ENCODE measurements around the gene TRIM6. TPM values are rescaled to one million over a fixed set of nuclear protein-coding genes. Genes with fewer than 3 reads are reported as not detected.
"Not testable (repeated sequence)": the region's sequence is repeated elsewhere in the genome, so short reads cannot be mapped to it uniquely, and the experiment has no call there.

The TRIM6 gene
- total RNA-seq, 1 donor from 2014 or later: 0.64 TPM

DNA sequence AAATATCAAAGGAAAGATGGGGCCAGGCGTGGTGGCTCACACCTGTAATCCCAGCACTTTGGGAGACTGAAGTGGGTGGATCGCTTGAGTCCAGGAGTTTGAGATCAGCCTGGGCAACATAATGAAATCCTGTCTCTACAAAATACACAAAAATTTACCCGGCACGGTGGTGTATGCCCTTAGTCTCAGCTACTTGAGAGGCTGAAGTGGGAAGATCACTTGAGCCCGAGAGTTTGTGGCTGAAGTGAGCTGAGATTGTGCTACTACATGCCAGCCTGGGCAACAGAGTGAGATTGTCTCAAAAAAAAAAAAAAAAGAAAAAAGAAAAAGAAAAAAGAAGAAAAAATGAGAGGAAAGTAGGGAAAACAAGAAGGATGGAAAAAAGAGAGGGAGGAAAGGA lies 3.8 kb upstream of the TRIM6 start:
- no peaks in the 10 kb centered on the region for H3K4me1 Mint-ChIP-seq (ENCODE audit: low read depth, unreplicated experiment)
- peaks cover 5% of the 10 kb centered on the region for H3K36me3 Mint-ChIP-seq (ENCODE audit: unreplicated experiment)
- no peak overlapping the region for H3K27ac Mint-ChIP-seq (ENCODE audit: unreplicated experiment)
- TF ChIP-seq, protein P1, sequence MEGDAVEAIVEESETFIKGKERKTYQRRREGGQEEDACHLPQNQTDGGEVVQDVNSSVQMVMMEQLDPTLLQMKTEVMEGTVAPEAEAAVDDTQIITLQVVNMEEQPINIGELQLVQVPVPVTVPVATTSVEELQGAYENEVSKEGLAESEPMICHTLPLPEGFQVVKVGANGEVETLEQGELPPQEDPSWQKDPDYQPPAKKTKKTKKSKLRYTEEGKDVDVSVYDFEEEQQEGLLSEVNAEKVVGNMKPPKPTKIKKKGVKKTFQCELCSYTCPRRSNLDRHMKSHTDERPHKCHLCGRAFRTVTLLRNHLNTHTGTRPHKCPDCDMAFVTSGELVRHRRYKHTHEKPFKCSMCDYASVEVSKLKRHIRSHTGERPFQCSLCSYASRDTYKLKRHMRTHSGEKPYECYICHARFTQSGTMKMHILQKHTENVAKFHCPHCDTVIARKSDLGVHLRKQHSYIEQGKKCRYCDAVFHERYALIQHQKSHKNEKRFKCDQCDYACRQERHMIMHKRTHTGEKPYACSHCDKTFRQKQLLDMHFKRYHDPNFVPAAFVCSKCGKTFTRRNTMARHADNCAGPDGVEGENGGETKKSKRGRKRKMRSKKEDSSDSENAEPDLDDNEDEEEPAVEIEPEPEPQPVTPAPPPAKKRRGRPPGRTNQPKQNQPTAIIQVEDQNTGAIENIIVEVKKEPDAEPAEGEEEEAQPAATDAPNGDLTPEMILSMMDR (IDR thresholded peaks at IDR 0.05; ENCODE audit: partially characterized antibody, unreplicated experiment): no peak
- no peak for DNase-seq
- no peak overlapping the region for H3K4me3 Mint-ChIP-seq (ENCODE audit: unreplicated experiment)
- H3K9me3 Mint-ChIP-seq (ENCODE audit: unreplicated experiment): peaks cover 3% of the 10 kb centered on the region
- H3K27me3 Mint-ChIP-seq (ENCODE audit: unreplicated experiment): peaks cover 6% of the 10 kb centered on the region

DNA sequence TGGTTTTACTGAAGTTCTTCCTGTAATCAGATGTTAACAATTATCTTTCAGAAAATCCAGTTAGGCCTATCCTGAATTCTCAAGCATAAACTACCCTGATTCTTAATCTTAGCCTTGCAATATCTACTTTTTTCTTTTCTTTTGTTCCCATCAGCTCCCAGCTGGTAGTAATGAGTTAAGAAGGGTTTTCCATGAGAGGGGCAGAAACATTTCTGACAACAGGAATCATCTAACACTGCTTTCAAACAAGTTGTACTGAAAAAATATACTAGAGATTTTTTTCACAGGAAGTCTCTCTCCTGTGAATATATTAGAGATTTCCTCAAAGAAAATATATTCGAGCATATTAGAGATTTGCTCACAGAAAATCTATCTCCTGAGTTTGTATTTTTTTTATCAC lies 3.3 kb upstream of the TRIM6 start:
- H3K4me1 Mint-ChIP-seq (ENCODE audit: low read depth, unreplicated experiment): no peaks in the 10 kb centered on the region
- peaks cover 5% of the 10 kb centered on the region for H3K36me3 Mint-ChIP-seq (ENCODE audit: unreplicated experiment)
- peaks cover 3% of the 10 kb centered on the region for H3K9me3 Mint-ChIP-seq (ENCODE audit: unreplicated experiment)
- H3K27ac Mint-ChIP-seq (ENCODE audit: unreplicated experiment): no peak overlapping the region
- TF ChIP-seq, protein P1 (IDR thresholded peaks at IDR 0.05; ENCODE audit: partially characterized antibody, unreplicated experiment): no peak
- H3K27me3 Mint-ChIP-seq (ENCODE audit: unreplicated experiment): peaks cover 5% of the 10 kb centered on the region
- DNase-seq: no peak
- H3K4me3 Mint-ChIP-seq (ENCODE audit: unreplicated experiment): no peak overlapping the region

DNA sequence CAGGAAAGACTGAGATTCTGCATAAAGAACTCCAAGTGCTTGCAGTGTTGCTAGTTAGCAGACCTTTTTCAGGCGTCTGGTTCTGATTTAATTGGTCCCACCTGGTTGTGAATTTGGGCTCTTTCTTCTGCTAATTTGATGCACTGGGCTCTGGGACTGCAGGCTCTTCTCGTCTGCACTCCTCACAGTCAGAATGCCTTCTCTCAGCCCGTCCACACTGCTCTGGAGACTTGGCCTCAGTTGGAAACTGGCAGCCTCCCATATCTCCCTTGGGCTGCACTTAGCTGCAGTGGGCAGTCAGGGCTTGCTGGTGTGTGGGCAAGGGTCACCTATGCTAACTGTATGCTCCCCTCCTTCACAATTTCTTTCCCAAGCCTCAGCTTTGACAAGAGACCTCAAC lies 1.5 kb downstream of the TRIM6 start:
- H3K36me3 Mint-ChIP-seq (ENCODE audit: unreplicated experiment): no peaks in the 10 kb centered on the region
- TF ChIP-seq, protein P1 (IDR thresholded peaks at IDR 0.05; ENCODE audit: partially characterized antibody, unreplicated experiment): no peak
- no peak overlapping the region for H3K27ac Mint-ChIP-seq (ENCODE audit: unreplicated experiment)
- H3K4me3 Mint-ChIP-seq (ENCODE audit: unreplicated experiment): no peak overlapping the region
- H3K27me3 Mint-ChIP-seq (ENCODE audit: unreplicated experiment): peaks cover 3% of the 10 kb centered on the region
- no peaks in the 10 kb centered on the region for H3K9me3 Mint-ChIP-seq (ENCODE audit: unreplicated experiment)
- DNase-seq: no peak
- H3K4me1 Mint-ChIP-seq (ENCODE audit: low read depth, unreplicated experiment): no peaks in the 10 kb centered on the region

DNA sequence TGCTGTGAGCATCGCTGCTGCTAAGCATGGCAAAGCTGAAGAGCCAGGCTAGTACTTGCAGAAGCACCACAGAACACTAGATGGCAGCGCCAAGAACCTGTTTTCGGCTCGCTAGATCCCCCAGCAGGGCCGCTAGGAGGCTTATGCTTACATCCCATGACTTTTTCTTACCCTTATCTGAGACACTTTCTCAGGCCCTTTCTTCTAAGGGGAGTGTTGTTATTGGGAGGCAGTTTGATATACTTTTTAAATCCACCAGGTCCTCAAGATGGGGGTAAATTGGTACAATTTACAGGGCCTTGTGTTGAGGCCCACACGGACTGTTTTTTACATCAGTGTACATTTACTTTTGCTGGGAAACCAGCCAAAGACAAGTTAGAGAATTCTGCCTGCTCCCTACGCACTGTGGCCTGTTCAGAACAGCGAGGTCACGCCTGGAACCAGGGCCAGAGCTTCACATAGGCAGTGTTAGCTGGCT lies 4.0 kb downstream of the TRIM6 start:
- H3K4me1 Mint-ChIP-seq (ENCODE audit: low read depth, unreplicated experiment): no peaks in the 10 kb centered on the region
- H3K27me3 Mint-ChIP-seq (ENCODE audit: unreplicated experiment): peaks cover 4% of the 10 kb centered on the region
- no peak overlapping the region for H3K4me3 Mint-ChIP-seq (ENCODE audit: unreplicated experiment)
- no peak overlapping the region for H3K27ac Mint-ChIP-seq (ENCODE audit: unreplicated experiment)
- no peaks in the 10 kb centered on the region for H3K9me3 Mint-ChIP-seq (ENCODE audit: unreplicated experiment)
- TF ChIP-seq, protein P1 (IDR thresholded peaks at IDR 0.05; ENCODE audit: partially characterized antibody, unreplicated experiment): peak; percentile 28
- H3K36me3 Mint-ChIP-seq (ENCODE audit: unreplicated experiment): no peaks in the 10 kb centered on the region
- DNase-seq: peak; percentile 71

DNA sequence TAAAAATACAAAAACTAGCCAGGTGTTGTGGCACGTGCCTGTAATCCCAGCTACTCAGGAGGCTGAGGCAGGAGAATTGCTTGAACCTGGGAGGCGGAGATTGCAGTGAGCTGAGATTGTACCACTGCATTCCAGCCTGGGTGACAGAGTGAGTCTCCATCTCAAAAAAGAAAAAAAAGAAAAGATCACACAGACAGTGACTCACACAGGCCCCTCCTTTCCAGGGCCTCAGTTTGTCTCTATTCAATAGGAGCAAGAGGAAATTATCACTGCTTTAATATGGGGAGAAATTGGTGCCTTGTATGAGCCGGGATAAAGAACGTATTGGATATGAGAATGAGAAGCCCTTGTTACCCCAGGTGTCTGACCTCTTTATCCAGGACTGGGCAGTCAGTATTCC lies 6.4 kb downstream of the TRIM6 start:
- not testable (repeated sequence) for H3K27me3 Mint-ChIP-seq (ENCODE audit: unreplicated experiment); H3K36me3 Mint-ChIP-seq (ENCODE audit: unreplicated experiment); H3K27ac Mint-ChIP-seq (ENCODE audit: unreplicated experiment); H3K4me3 Mint-ChIP-seq (ENCODE audit: unreplicated experiment); H3K9me3 Mint-ChIP-seq (ENCODE audit: unreplicated experiment); H3K4me1 Mint-ChIP-seq (ENCODE audit: low read depth, unreplicated experiment); DNase-seq

DNA sequence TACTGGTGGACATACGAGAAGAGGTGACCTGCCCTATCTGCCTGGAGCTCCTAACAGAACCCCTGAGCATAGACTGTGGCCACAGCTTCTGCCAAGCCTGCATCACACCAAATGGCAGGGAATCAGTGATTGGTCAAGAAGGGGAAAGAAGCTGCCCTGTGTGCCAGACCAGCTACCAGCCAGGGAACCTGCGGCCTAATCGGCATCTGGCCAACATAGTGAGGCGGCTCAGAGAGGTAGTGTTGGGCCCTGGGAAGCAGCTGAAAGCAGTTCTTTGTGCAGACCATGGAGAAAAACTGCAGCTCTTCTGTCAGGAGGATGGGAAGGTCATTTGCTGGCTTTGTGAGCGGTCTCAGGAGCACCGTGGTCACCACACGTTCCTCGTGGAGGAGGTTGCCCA lies 6.9 kb downstream of the TRIM6 start:
- no peak overlapping the region for H3K4me3 Mint-ChIP-seq (ENCODE audit: unreplicated experiment)
- no peak for DNase-seq
- H3K27me3 Mint-ChIP-seq (ENCODE audit: unreplicated experiment): peaks cover 2% of the 10 kb centered on the region
- H3K4me1 Mint-ChIP-seq (ENCODE audit: low read depth, unreplicated experiment): no peaks in the 10 kb centered on the region
- TF ChIP-seq, protein P1 (IDR thresholded peaks at IDR 0.05; ENCODE audit: partially characterized antibody, unreplicated experiment): no peak
- H3K27ac Mint-ChIP-seq (ENCODE audit: unreplicated experiment): no peak overlapping the region
- H3K36me3 Mint-ChIP-seq (ENCODE audit: unreplicated experiment): no peaks in the 10 kb centered on the region
- no peaks in the 10 kb centered on the region for H3K9me3 Mint-ChIP-seq (ENCODE audit: unreplicated experiment)

Data from glutamatergic neuron (in vitro differentiated cells).